ENCODE measurements around the gene PRRT3.
"Not testable (repeated sequence)": the region's sequence is repeated elsewhere in the genome, so short reads cannot be mapped to it uniquely, and the experiment has no call there.

Gene PRRT3

DNA sequence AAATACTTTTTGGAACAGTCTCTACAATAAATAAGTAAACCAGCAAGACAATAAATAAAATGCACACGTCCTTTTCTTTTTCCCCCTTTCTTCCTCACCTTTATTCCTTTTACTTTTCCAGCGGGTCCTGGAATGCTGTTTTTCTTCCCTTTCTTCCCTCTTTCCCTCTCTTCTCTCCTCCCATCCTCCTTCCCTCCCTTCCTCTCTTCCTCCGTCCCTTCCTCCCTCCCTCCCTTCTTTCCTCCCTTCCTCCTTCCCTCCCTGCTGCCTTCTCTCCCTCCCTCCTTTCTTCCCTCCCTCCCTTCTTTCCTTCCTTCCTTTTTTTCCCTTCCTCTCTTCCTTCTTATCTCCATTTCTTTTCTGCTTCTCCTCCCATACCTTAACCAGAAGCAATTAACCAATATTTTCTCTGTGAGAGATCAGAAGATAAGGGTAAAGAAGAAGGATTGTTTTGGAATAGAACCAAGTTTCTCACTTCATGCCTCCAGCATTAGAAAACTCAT is 52.9 kb downstream of the PRRT3 start:
- DNase-seq (ENCODE audit: low read depth in 2 of 2) = no peak

GRCh38 chr3:9898467-9899241 is 53.6 kb downstream of the PRRT3 start:
- no peak for DNase-seq (ENCODE audit: low read depth in 2 of 2)

GRCh38 chr3:9897408-9898372 is 54.5 kb downstream of the PRRT3 start:
- no peak for DNase-seq (ENCODE audit: low read depth in 2 of 2)

- DNase-seq (ENCODE audit: low read depth in 2 of 2) = not testable (repeated sequence)
Measured at GRCh38 chr3:9896755-9897407, 55.3 kb downstream of the PRRT3 start.

DNA sequence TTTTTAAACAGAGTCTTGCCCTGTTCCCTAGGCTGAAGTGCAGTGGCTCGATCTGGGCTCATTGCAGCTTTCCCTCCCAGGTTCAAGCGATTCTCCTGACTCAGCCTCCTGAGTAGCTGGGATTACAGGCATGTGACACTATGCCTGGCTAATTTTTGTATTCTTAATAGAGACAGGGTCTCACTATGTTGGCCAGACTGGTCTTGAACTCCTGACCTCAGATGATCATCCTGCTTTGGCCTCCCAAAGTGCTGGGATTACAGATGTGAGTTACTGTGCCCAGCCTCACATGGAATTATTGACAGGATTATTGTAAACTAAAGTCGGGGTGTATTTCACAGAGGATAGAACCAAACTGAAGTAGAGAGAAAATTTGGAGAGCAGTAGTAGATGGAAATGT is 56.5 kb downstream of the PRRT3 start:
- not testable (repeated sequence) for DNase-seq (ENCODE audit: low read depth in 2 of 2)

Data from stimulated activated CD4-positive, alpha-beta T cell treated with anti-CD3 and anti-CD28 coated beads, Interleukin-12 subunit alpha, Interleukin-12 subunit beta, amount 100 ng/mL, for 24 hours (primary cell).